ENCODE results near the gene MAGEL2.

The MAGEL2 gene

GRCh38 chr15:23594252-23594770 is 53.4 kb downstream of the MAGEL2 start:
- H3K36me3 ChIP-seq = no peaks in the 10 kb centered on the region
- TF ChIP-seq CTCF (IDR thresholded peaks at IDR 0.05) = no peak
- no peak overlapping the region for H3K27ac ChIP-seq
- no peak overlapping the region for H3K4me3 ChIP-seq (ENCODE audit: low read depth in 1 of 2, low read length in 1 of 2)
- H3K9me3 ChIP-seq = no peaks in the 10 kb centered on the region
- H3K27me3 ChIP-seq = no peaks in the 10 kb centered on the region
- H3K4me1 ChIP-seq (ENCODE audit: control insufficient read depth in 1 of 2, insufficient read depth in 1 of 2, low read depth in 1 of 2, low read length in 1 of 2) = no peaks in the 10 kb centered on the region

Measured in neutrophil (primary cell).